ENCODE results near the gene DDX54. TPM values are rescaled to one million over a fixed set of nuclear protein-coding genes. Genes with fewer than 3 reads are reported as not detected.
"Not testable (repeated sequence)": the region's sequence is repeated elsewhere in the genome, so short reads cannot be mapped to it uniquely, and the experiment has no call there.

Gene DDX54
- polyA plus RNA-seq, 5 donors, result 42.3 to 88.3 (median 54.9) TPM

DNA sequence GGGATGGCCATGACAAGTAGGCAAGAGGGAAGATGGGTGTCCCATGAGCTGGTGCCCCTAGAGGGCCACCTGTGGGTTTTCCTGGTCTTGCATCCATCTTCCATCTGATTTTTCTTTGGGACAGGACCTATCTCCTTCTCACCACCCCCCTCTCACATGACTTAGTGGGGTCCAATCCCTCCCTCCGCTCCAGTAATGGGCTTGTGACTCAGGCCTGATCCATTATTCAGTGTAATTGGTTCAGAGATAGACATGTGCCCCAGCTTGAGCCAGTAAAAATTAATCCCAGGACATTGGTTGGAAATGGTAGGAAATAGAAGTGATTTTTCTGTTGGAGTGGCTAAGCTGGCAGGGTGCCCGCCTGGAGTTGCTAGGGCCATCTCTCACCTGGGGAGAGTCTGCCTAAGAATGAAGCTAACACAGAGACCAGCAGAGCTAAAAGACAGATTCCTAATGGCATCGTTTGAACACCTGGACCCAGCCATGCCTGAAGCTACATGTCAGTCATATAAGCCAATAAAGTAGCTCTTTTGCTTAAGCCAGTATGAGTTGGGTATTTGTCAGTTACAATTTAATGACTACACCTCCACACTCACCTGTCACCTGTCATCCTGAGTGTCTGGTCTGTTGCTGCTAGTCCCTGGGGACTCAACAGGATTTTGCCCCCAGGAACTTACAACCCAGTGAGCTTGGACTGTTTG, 64.5 kb downstream of the DDX54 start:
- DNase-seq, result no peak

DNA sequence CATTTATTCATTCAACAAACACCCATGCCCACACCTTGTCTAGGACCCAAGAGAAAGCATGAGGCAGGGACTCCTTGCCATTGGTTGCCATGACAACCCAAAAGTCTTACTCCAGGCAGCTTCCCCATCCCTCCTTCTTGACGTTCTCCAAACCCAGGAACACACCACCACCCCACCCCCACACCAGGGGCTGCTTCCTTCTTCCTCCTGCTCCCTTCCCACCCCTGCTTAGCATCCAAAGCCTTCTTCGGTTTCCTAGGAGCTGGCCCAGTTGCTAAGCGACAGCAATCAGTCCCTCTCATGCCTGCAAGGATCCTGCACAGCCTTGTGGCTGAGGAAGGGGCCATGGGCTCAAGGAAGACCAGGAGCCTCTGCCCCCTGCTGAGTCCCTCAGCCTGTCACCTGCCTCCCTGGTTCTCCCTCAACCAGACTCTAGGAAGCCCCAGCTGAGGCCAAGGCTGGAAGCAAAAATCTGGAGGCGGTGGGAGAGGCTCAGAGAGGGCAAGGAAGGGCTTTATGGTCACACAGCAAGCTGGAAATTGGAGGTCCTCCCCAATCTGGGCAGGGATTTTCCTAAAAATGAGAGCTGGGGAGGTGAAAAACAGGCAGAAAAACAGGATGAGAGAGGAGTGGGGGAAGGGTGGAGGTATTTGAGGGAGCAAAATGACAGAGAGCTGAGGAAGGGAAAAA, 65.2 kb downstream of the DDX54 start:
- DNase-seq, result no peak

DNA sequence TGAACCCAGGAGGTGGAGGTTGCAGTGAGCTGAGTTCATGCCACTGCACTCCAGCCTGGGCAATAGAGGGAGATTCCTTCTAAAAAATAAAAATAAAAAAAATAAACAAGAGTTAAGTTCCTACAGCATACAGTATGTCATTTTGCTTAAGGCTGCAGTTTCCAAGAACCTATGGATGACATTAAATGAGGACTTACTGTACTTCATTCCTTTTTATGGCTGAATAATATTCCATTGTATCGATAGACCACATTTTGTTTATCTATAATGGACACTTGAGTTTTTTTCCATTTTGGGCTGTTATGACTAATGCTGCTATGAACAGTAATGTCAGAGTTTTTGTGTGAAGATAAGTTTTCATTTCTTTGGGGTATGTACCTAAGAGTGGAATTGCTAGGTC, 67.1 kb downstream of the DDX54 start:
- no peak for DNase-seq

GRCh38 chr12:113117684-113118083, 67.6 kb downstream of the DDX54 start:
- not testable (repeated sequence) for DNase-seq

DNA sequence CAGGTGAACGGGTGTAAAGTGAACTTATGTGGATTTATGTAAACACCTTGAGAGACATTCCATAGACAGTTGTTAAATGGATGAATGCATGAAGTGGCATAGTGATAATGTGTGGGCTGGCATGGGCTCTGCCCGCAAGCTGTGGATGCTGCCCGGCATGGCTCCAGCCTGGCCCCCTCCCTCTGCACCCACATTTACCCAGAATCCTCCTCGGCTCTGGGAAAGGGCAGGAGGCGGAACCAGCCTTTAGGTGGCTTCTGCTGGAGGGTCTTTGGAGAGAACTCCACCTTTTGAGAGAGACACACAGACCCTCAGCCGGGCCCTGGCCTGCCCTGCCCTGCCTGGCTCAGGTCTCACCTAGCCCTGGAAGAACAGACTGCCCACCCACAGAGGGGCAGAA, 68.4 kb downstream of the DDX54 start:
- no peak for DNase-seq

GRCh38 chr12:113115455-113116126, 69.7 kb downstream of the DDX54 start:
- no peak for DNase-seq

- DNase-seq, result no peak
Measured at GRCh38 chr12:113114447-113115178, 70.7 kb downstream of the DDX54 start.

- no peak for DNase-seq
Measured at GRCh38 chr12:113113397-113113796, 71.9 kb downstream of the DDX54 start.

GRCh38 chr12:113112043-113112899, 73.0 kb downstream of the DDX54 start:
- DNase-seq, result no peak

DNA sequence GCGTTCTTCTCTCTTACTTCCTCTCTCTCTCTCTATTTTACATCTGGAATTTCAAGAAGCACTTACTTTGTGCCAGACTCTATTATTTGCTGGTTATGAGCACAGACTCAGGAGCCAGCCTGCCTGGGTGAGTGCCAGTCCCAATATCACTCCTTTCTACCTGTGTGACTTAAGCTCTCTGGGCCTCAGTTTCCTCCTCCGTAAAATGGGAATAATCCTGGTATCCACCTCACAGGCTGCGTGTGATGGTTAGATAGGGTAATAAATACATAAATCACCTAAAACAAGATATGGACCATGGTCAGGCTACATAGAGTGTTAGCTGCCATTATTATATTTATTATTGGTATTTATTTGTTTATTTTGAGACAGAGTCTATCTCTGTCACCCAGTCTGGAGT, 74.0 kb downstream of the DDX54 start:
- DNase-seq, result no peak

- no peak for DNase-seq
Measured at GRCh38 chr12:113109872-113110599, 75.2 kb downstream of the DDX54 start.

DNA sequence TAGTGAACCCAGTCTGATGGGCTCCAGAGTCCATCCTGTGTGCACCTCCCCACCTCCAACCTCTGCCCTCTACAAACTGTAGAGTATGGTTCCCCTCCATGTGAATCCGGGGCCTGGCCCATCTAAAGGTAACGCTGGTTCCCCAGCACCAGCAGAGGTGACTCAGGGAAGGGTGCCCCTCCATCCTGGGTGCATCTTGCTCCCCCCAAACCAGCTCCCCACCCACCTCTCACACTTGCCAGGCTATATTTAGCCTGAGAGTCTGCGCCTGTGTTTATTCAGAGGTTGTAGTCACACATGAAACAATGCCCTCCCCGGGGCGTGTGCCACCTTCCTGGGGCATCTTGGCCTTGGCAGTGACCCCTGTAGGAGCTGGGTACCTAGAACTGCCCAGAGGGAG, 75.9 kb downstream of the DDX54 start:
- DNase-seq, result no peak

- DNase-seq, result no peak
Measured at GRCh38 chr12:113108308-113108707, 77.0 kb downstream of the DDX54 start.

Other genes with a start within 250 kb of the DDX54 start
- 10 to 100 TPM; 15.1 to 18.0 (median 16.7) TPM for gene OAS3, start 247.0 kb downstream of the DDX54 start, polyA plus RNA-seq (ENCODE audit: insufficient read depth in 1 of 5, insufficient read length in 5 of 5, low replicate concordance in 1 of 5)
- gene OAS2, start 207.0 kb downstream of the DDX54 start, polyA plus RNA-seq (ENCODE audit: insufficient read depth in 1 of 5, insufficient read length in 5 of 5, low replicate concordance in 1 of 5), result 10 to 100 TPM in 3 of 5 donors, 1 to 10 TPM in 2; 7.0 to 12.1 (median 10.5) TPM
- 1 to 10 TPM; 2.7 to 6.4 (median 3.8) TPM for gene DTX1, start 128.7 kb downstream of the DDX54 start, polyA plus RNA-seq (ENCODE audit: insufficient read depth in 1 of 5, insufficient read length in 5 of 5, low replicate concordance in 1 of 5)
- gene RASAL1, start 49.7 kb downstream of the DDX54 start, polyA plus RNA-seq (ENCODE audit: insufficient read depth in 1 of 5, insufficient read length in 5 of 5, low replicate concordance in 1 of 5), result under 1 TPM; 0.15 to 0.56 (median 0.25) TPM
- gene CFAP73, start 35.8 kb downstream of the DDX54 start, polyA plus RNA-seq (ENCODE audit: insufficient read depth in 1 of 5, insufficient read length in 5 of 5, low replicate concordance in 1 of 5), result 1 to 10 TPM in 4 of 5 donors, under 1 TPM in 1; 0.61 to 8.5 (median 3.6) TPM
- 10 to 100 TPM in 3 of 5 donors, 1 to 10 TPM in 2; 8.3 to 16.7 (median 11.5) TPM for gene RITA1, start 243 bp upstream of the DDX54 start, polyA plus RNA-seq (ENCODE audit: insufficient read depth in 1 of 5, insufficient read length in 5 of 5, low replicate concordance in 1 of 5)
- gene TPCN1, start 36.0 kb upstream of the DDX54 start, polyA plus RNA-seq (ENCODE audit: insufficient read depth in 1 of 5, insufficient read length in 5 of 5, low replicate concordance in 1 of 5), result 10 to 100 TPM; 21.7 to 36.0 (median 28.8) TPM
- 10 to 100 TPM; 10.5 to 16.8 (median 14.5) TPM for gene SLC8B1, start 149.6 kb upstream of the DDX54 start, polyA plus RNA-seq (ENCODE audit: insufficient read depth in 1 of 5, insufficient read length in 5 of 5, low replicate concordance in 1 of 5)
- 10 to 100 TPM; 16.4 to 23.1 (median 19.9) TPM for gene PLBD2, start 173.1 kb upstream of the DDX54 start, polyA plus RNA-seq (ENCODE audit: insufficient read depth in 1 of 5, insufficient read length in 5 of 5, low replicate concordance in 1 of 5)
- under 1 TPM in 4 of 5 donors, not detected in 1; 0.17 to 0.40 (median 0.28) TPM for gene SDS, start 218.4 kb upstream of the DDX54 start, polyA plus RNA-seq (ENCODE audit: insufficient read depth in 1 of 5, insufficient read length in 5 of 5, low replicate concordance in 1 of 5)
- 1 to 10 TPM; 3.1 to 5.5 (median 5.1) TPM for gene SDSL, start 236.9 kb upstream of the DDX54 start, polyA plus RNA-seq (ENCODE audit: insufficient read depth in 1 of 5, insufficient read length in 5 of 5, low replicate concordance in 1 of 5)

Measured in right lung (tissue), 5 donors.